ENCODE measurements around the gene MGAT4D.
"Not testable (repeated sequence)": the region's sequence is repeated elsewhere in the genome, so short reads cannot be mapped to it uniquely, and the experiment has no call there.

The MGAT4D gene

DNA sequence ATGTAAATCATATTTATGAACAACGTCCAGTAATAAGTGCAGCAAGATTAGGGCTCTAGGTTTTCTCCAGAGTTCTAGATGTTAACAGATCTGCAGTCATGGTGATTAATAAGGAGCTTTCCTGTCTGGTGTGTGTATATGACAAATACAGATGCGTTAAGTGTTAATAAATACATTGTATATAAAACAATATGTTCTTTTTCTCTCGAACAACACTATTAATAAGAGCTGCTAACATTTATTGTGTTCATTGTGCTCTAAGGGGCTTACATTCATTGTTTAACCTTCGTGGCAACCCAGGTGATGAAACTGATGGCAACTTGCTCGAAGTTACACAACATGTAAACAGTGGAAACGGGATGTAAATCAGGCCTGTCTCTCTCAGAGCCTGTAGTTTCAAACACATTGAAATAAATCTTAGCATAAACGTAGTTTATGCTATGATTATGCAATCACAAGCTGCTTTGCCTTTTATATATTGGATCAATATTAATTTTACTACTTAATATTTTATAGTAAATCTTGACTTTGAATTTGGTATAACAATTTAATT is 70.1 kb downstream of the MGAT4D start:
- TF ChIP-seq, protein P1, sequence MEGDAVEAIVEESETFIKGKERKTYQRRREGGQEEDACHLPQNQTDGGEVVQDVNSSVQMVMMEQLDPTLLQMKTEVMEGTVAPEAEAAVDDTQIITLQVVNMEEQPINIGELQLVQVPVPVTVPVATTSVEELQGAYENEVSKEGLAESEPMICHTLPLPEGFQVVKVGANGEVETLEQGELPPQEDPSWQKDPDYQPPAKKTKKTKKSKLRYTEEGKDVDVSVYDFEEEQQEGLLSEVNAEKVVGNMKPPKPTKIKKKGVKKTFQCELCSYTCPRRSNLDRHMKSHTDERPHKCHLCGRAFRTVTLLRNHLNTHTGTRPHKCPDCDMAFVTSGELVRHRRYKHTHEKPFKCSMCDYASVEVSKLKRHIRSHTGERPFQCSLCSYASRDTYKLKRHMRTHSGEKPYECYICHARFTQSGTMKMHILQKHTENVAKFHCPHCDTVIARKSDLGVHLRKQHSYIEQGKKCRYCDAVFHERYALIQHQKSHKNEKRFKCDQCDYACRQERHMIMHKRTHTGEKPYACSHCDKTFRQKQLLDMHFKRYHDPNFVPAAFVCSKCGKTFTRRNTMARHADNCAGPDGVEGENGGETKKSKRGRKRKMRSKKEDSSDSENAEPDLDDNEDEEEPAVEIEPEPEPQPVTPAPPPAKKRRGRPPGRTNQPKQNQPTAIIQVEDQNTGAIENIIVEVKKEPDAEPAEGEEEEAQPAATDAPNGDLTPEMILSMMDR (IDR thresholded peaks at IDR 0.05; ENCODE audit: low read depth, low read length, missing control alignments), result no peak
- Histone ChIP-seq H3K27ac (no peak overlapping the region), H3K4me3 (ENCODE audit: low read depth, low read length) (peak overlapping the region; percentile 80), H3K36me3 (replicated peaks) (no peaks in the 10 kb centered on the region), H3K27me3 (replicated peaks) (no peaks in the 10 kb centered on the region)
- DNase-seq, result no peak
- in situ Hi-C loops (cut with HindIII; ENCODE audit: low pct_ligation_motif_present, low sequenced_read_pairs), result no loop called here

DNA sequence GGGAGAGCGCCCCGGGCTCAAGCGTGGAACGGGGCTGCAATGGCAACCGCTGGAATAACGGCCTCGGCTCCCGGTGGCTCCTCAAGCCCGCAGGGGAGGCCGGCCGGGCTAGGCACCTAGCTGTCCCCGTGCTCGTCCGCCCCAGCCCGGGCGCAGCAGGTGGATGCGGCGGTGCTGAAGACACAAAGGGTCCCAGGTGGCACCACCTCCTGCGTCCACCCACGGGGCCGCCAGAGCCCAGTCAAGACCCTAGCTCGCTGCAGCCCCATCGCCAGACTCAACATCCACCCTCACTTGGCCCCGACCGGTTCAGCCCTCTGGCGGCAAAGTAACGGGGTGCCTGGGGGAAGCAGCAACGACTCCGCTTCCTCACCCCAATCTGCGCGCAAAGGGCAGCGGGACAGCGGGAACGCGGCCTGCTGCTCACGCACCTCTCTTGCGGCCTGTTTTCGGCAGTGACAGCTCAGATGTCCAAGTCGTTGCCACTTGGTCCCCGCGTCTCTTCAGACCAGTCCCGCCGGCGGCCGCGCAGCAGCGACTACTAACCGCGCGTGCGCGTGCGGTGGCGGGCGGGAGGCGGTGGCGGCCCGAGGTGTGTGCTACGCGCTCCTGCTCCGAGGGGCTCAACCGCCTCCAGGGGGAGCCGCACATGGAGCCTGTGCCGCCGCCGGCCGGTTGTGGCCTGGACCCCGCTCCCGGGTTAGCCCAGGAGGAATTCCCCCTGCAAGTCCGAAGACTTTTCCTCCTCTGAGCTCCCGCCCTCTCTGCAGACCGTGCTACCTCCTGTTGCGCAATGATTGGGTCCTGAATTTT is 70.8 kb downstream of the MGAT4D start, which contains the start of gene CLGN:
Gene CLGN, minus strand, starts transcription at position 543 of the 813 bp plus-strand sequence. CDS start 14,570 bp downstream, outside the sequence.
- in situ Hi-C loops (cut with HindIII; ENCODE audit: low pct_ligation_motif_present, low sequenced_read_pairs), result no loop called here
- peak; percentile 22 for DNase-seq

DNA sequence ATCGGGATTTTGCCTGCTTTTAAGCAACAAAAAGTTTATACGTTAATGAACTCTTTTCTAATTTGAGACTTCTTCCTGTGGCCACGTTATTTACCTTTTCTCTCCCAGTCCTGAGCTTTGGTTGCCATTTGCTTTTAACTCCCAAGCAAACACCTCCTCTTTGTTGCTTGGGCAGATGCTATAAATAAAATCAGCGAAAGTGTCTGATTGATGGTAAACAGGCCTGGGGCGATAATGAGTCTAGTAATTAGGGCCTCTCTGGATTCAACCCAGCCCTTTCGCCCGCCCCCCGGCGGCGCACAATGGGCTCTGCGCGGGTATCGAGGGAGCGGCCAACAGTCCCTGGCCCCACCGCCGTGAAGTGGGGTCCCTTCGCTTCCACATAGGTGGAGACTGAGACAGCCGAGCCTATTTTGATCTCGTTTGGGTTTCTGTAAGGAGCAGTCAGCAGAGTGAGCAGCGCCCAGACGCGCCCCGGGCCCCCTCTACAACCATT is 71.4 kb downstream of the MGAT4D start:
- no peaks in the 10 kb centered on the region for H3K27me3 ChIP-seq (replicated peaks)
- H3K27ac ChIP-seq, result no peak overlapping the region
- TF ChIP-seq, protein P1 (IDR thresholded peaks at IDR 0.05; ENCODE audit: low read depth, low read length, missing control alignments), result peak; percentile 41
- H3K36me3 ChIP-seq (replicated peaks), result no peaks in the 10 kb centered on the region
- no peak for DNase-seq
- in situ Hi-C loops (cut with HindIII; ENCODE audit: low pct_ligation_motif_present, low sequenced_read_pairs), result no loop called here
- H3K4me3 ChIP-seq (ENCODE audit: low read depth, low read length), result peak overlapping the region; percentile 80

More for the DNA sequence above, 70.8 kb downstream of the MGAT4D start, which contains the start of gene CLGN:
- TF ChIP-seq, protein P1 (IDR thresholded peaks at IDR 0.05; ENCODE audit: low read depth, low read length, missing control alignments), result peak; percentile 53
- Histone ChIP-seq H3K36me3 (replicated peaks) (no peaks in the 10 kb centered on the region), H3K4me3 (ENCODE audit: low read depth, low read length) (peak within 1 kb of the TSS; percentile 80), H3K27ac (no peak within 1 kb of the TSS), H3K27me3 (replicated peaks) (no peaks in the 10 kb centered on the region)

DNA sequence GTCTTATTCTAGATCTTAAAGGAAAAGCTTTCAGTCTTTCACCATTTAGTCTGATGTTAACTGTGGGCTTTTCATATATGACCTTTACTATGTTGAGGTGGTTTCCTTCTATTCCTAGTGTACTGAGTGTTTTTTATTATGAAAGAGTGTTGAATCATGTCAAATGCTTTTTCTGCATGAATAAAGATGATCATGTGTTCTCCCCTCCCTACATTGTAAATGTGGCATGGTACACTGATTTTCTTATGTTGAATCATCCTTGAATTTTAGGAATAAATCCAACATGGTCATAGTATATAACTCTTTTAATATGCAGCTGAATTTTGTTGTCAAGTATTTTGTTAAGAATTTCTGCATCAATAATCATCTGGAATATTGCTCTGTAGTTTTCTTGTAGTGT is 75.0 kb downstream of the MGAT4D start:
- no peak for DNase-seq
- Histone ChIP-seq H3K4me3 (ENCODE audit: low read depth, low read length) (no peak overlapping the region), H3K27ac (no peak overlapping the region), H3K27me3 (replicated peaks) (no peaks in the 10 kb centered on the region), H3K36me3 (replicated peaks) (no peaks in the 10 kb centered on the region)
- TF ChIP-seq, protein P1 (IDR thresholded peaks at IDR 0.05; ENCODE audit: low read depth, low read length, missing control alignments), result no peak
- in situ Hi-C loops (cut with HindIII; ENCODE audit: low pct_ligation_motif_present, low sequenced_read_pairs), result no loop called here

DNA sequence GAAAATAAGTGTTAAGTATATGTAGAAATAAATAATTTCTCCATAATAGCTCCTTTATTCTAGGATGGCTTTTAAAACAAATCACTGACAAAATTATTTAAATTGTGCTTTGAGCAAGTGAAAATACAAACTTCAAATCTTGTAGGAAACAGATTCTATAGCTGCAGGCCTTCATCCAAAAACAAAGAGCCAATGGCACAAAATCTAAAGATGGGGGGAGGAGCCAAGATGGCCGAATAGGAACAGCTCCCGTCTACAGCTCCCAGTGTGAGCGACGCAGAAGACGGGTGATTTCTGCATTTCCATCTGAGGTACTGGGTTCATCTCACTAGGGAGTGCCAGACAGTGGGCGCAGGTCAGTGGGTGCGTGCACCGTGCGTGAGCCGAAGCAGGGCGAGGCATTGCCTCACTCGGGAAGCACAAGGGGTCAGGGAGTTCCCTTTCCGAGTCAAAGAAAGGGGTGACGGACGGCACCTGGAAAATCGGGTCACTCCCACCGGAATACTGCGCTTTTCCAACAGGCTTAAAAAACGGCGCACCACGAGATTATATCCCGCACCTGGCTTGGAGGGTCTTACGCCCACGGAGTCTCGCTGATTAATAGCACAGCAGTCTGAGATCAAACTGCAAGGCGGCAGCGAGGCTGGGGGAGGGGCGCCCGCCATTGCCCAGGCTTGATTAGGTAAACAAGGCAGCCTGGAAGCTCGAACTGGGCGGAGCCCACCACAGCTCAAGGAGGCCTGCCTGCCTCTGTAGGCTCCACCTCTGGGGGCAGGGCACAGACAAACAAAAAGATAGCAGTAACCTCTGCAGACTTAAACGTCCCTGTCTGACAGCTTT is 84.7 kb downstream of the MGAT4D start:
- DNase-seq; in situ Hi-C loops (cut with HindIII; ENCODE audit: low pct_ligation_motif_present, low sequenced_read_pairs); H3K27me3 ChIP-seq (replicated peaks); H3K36me3 ChIP-seq (replicated peaks); H3K4me3 ChIP-seq (ENCODE audit: low read depth, low read length); H3K27ac ChIP-seq: not testable (repeated sequence)

DNA sequence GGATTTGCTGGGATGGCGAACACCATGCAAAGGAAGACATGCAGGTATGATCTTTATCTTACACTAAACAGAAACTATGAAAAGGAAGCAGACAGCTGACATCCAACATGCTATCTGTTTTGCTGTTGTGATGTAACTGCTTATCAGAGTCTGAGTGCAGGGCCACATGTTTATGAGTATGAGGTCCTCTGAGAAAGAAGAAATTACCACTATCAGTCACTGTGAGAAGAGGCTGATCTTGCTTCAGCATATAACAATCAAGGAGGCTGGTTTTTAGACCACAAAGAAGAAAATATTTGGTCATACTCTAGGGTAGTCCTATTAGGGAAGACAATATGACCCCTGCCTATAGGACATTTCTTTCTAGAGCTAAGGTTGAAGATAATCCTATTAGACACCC is 89.1 kb downstream of the MGAT4D start:
- Histone ChIP-seq H3K27ac (no peak overlapping the region), H3K4me3 (ENCODE audit: low read depth, low read length) (no peak overlapping the region), H3K36me3 (replicated peaks) (no peaks in the 10 kb centered on the region), H3K27me3 (replicated peaks) (no peaks in the 10 kb centered on the region)
- in situ Hi-C loops (cut with HindIII; ENCODE audit: low pct_ligation_motif_present, low sequenced_read_pairs), result no loop called here
- TF ChIP-seq, protein P1 (IDR thresholded peaks at IDR 0.05; ENCODE audit: low read depth, low read length, missing control alignments), result no peak
- no peak for DNase-seq

Measured in brain microvascular endothelial cell (primary cell).